ENCODE data around the gene FAM43A.

GRCh38 chr3:194661374-194661773 lies 24.3 kb upstream of the FAM43A start:
- TF ChIP-seq, protein P1, sequence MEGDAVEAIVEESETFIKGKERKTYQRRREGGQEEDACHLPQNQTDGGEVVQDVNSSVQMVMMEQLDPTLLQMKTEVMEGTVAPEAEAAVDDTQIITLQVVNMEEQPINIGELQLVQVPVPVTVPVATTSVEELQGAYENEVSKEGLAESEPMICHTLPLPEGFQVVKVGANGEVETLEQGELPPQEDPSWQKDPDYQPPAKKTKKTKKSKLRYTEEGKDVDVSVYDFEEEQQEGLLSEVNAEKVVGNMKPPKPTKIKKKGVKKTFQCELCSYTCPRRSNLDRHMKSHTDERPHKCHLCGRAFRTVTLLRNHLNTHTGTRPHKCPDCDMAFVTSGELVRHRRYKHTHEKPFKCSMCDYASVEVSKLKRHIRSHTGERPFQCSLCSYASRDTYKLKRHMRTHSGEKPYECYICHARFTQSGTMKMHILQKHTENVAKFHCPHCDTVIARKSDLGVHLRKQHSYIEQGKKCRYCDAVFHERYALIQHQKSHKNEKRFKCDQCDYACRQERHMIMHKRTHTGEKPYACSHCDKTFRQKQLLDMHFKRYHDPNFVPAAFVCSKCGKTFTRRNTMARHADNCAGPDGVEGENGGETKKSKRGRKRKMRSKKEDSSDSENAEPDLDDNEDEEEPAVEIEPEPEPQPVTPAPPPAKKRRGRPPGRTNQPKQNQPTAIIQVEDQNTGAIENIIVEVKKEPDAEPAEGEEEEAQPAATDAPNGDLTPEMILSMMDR (IDR thresholded peaks at IDR 0.05) = no peak
- TF ChIP-seq POLR2A (IDR thresholded peaks at IDR 0.05; ENCODE audit: low read length) (no peak), MAFK (IDR thresholded peaks at IDR 0.05; ENCODE audit: partially characterized antibody) (no peak), JUN (IDR thresholded peaks at IDR 0.05) (no peak), SMC3 (IDR thresholded peaks at IDR 0.05) (no peak), HDAC2 (IDR thresholded peaks at IDR 0.05) (no peak), CEBPB (IDR thresholded peaks at IDR 0.05) (no peak), JUNB (IDR thresholded peaks at IDR 0.05) (no peak), ESRRA (IDR thresholded peaks at IDR 0.05; ENCODE audit: borderline replicate concordance, low read length) (no peak), HOXA7 (CRISPR knock-in tag; IDR thresholded peaks at IDR 0.05) (no peak)
- TF ChIP-seq, protein P2, sequence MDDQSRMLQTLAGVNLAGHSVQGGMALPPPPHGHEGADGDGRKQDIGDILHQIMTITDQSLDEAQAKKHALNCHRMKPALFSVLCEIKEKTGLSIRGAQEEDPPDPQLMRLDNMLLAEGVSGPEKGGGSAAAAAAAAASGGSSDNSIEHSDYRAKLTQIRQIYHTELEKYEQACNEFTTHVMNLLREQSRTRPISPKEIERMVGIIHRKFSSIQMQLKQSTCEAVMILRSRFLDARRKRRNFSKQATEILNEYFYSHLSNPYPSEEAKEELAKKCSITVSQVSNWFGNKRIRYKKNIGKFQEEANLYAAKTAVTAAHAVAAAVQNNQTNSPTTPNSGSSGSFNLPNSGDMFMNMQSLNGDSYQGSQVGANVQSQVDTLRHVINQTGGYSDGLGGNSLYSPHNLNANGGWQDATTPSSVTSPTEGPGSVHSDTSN (IDR thresholded peaks at IDR 0.05) = no peak
- TF ChIP-seq, protein P3, sequence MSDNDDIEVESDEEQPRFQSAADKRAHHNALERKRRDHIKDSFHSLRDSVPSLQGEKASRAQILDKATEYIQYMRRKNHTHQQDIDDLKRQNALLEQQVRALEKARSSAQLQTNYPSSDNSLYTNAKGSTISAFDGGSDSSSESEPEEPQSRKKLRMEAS (IDR thresholded peaks at IDR 0.05) = no peak

Data from A549 (cell line).